ENCODE measurements around the gene TAAR5.

GRCh38 chr6:132616677-132617076, 27.1 kb upstream of the TAAR5 start:
- TF ChIP-seq GATA2 (IDR thresholded peaks at IDR 0.05; ENCODE audit: low read depth, low read length) (no peak), GATA3 (IDR thresholded peaks at IDR 0.05; ENCODE audit: low read depth, low read length) (no peak)
